GM18867 (cell line): ENCODE data around the gene CEP72.
A peak's percentile ranks its signal among the peaks of the same experiment; 100 is the strongest.

ENCODE experiments used
- ATAC-seq: cut with Tn5 transposase; IDR thresholded peaks from one replicate; pipeline ENCODE4 v1.9.1; 2021; ENCODE audit warnings: mild to moderate bottlenecking, moderate library complexity; ENCODE audit not compliant: unreplicated experiment

The CEP72 gene

DNA sequence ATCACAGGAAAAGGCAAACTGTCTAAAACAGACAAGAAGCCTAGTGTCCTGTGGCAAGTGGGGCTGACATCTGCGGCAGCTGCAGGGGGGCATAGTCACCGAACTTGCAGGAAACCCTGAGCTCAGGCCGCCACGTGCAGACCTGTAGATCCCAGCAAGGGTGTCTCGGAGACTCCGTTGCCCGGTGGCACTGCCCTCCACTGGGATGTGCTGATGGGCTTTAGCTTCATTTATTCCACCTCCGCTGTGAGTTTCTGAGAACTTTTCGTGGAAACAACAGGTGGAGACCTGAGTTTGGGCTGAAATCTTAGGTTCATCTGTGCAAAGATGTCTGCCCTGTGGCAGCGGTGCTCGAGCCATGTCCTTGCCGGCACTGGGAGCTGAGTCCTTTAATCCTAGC lies 22.1 kb downstream of the CEP72 start:
- ATAC-seq = no peak

DNA sequence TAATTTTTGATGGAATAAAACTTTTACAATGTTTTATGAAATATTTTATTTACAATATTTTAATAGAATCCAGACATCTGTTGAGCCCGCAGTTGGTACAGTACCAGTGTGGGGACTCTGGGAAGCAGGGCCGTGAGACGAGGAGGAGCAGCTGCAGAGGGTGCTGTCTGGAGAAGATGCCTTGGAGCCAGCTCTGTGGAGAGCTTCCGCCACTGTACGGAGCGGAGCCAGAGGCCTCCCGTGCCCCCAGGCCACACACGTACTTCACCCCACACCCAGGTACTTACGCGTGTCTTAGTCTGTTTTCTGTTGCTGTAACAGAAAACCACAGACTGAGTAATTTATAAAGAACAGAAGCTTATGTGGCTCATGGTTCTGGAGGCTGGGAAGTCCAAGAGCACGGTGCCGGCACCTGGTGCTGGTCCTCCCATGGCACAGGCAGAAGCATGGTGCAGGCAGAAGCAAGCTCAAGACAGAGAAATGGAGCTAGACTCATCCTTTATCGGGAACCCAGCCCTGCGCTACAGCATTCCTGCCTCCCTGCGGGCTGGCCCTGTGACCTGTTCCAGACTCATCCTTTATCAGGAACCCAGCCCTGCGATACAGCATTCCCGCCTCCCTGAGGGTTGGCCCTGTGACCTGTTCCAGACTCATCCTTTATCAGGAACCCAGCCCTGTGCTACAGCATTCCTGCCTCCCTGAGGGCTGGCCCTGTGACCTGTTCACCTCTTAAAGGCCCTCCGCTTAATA lies 23.3 kb downstream of the CEP72 start:
- ATAC-seq = no peak

GRCh38 chr5:636951-637350 lies 24.8 kb downstream of the CEP72 start:
- no peak for ATAC-seq

DNA sequence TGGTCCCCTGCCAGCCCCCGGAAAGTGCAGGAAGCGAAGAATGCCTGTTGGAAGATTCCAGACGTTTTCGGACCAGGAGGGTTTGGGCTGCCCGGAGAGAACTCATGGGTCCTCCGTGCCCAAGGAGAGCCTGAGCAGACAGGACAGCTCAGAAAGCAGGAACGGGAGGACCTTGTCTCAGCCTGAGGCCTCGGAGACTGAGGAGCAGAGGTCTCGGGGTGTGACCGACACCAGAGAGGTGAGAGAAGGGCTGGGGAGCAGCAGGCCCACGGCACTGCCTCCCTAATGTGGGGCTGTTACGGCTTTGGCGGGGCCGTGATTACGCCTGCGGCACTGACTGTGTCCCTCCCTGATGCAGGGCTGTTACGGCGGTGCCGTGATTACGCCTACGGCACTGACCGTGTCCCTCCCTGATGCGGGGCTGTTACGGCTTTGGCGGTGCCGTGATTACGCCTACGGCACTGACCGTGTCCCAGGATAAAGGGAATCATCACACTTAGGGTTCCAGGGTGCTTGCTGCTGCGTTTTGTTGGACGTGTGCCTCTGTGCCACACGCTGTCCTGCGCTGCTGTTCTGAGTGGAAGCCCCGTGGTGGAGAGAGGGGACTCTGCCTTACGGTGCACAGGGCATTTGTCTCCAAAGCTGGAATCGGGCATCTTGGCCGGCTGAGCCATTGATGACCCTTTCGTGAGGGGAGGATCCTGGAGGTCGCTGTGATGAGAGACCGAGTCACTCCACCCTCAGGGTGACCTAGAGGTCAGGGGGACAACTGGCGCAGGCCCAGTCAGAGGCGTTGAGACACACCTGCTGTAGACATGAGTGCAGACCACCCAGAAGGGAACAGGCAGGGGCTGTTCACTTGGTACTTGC lies 25.7 kb downstream of the CEP72 start:
- no peak for ATAC-seq

- ATAC-seq = no peak
Measured at GRCh38 chr5:638501-639252, 26.5 kb downstream of the CEP72 start.

- no peak for ATAC-seq
Measured at GRCh38 chr5:639253-639530, 27.1 kb downstream of the CEP72 start.

DNA sequence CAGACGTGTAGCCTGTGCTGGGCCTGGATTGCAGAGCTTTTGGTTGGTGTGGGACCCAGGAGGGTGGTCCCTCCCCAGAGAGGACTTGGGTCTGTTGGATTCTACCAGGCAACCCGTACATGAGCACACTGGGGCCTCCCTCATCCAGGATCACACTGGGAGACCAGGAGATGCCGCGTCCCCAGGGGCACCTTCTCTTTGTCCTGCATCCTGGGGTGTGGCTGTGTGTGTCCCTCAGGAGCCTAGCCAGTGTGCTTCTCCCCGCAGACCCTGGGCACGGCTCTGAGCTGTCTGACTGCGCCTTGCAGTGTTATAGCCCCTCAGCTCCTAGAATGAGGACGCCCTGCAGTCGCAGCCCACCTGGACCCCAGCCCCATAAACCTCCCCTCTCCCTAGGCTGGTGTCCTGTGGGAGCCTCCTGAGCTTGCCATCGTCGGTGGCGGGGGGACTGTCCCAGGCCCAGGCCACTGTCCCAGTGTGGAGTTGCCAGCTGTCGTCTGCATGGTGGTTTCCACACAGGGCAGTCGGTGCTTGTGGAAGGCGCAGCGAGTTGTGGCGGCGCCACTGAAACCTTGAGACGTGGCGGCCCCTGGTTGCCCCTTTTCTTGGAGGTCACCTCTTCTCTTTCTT lies 27.6 kb downstream of the CEP72 start:
- ATAC-seq = no peak

- no peak for ATAC-seq
Measured at GRCh38 chr5:640461-641330, 28.6 kb downstream of the CEP72 start.

GRCh38 chr5:641331-641765 lies 29.2 kb downstream of the CEP72 start:
- ATAC-seq = no peak

- no peak for ATAC-seq
Measured at GRCh38 chr5:642481-642880, 30.3 kb downstream of the CEP72 start.

- peak; percentile 37 for ATAC-seq
Measured at GRCh38 chr5:643351-643801, 31.2 kb downstream of the CEP72 start.

- peak; percentile 77 for ATAC-seq
Measured at GRCh38 chr5:643811-644271, 31.7 kb downstream of the CEP72 start.

DNA sequence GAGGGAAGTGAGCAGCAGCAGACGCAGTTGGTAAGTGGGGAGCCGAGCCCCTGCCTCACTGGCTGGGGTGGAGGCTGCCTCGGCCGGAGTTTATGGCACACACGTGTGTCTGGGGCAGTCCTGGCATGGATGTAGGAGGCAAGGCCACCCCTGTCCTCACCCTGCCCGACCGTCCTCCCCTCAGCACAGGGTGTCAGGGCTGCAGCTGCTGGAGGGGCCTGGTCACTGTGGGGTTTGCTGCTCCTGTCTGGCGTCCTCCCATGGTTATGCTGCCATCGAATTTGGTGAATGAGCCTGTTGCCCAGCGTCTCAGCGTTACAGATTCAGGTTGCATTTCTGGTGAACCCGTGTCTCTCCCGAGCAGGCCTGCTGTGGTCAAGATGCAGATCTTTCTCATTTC lies 32.4 kb downstream of the CEP72 start:
- ATAC-seq = no peak

DNA sequence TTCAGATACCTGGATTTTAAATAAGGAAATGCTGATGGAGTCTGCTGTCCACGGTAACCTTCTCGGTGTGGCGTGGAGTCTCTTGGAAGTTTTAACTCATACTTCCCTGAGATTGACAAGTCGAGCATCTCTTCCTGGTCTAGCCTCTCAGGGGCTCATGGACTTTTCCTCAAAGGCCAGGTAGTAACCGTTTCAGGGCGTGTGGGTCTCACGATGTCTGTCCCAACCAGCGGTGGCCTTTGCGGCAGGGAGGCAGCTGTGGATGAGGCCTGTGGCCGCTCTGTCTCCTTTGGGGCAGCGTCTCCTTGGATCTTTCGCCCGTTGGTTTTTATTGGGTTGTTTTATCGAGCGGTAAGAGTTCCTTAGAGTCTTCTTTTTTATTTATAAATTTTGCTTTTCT lies 32.8 kb downstream of the CEP72 start:
- no peak for ATAC-seq

DNA sequence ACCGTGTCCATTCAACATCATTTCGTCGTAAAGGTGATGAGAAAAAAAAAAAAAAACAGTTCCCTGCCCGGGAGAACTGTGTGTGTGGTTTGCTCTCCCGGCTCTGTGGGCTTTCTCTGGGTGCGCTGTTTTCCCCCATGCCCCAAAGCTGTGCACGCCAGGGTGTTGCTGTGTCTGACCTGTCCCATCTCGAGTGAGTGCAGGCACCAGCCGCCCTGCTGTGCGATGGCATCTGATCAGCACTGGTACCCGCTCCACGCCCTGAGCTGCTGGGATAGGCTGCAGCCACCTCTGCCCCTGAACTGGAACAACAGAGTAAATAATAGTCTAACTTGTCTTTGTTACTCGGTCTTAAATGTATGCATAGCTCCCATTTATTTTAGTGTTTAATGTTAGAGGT lies 33.3 kb downstream of the CEP72 start:
- ATAC-seq = no peak

GRCh38 chr5:646396-647201 lies 34.5 kb downstream of the CEP72 start:
- ATAC-seq = no peak

DNA sequence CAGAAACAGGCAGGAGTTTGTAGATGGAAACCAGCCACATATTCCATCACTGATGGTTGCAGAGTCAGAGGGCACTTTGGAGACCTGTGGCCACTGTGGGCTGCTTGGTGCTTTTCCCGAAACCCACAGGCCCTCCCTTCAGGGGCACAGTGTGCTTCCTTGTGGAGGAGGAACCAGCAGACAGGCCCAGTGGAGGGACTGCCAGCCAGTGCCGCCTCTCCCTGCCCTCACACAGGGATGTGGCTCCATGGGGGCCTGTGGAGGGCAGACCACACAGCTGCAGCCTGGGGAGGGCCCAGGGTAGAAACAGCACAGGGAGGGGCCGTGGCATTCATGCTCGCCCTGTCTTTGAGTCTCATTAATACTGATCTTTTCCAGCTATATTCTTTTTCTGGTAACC lies 35.2 kb downstream of the CEP72 start:
- no peak for ATAC-seq

DNA sequence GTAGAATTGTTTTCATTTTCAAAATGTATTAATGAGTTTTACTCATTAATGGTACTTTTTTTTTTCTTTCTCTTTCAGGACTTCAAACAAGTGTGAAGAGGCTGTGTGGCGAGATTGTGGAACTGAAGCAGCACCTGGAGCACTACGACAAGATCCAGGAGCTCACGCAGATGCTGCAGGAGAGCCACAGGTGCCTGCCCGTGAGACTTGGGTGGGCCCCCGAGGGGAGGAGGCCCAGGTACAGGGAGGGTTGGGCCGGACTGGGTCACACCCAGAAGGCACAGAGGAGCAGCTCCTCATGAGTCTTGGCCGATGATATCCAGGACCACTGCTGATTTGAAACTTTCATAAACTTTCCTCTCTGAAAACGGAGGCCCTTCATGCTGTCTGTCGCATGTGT lies 35.6 kb downstream of the CEP72 start:
- no peak for ATAC-seq

GRCh38 chr5:651296-652022 lies 39.3 kb downstream of the CEP72 start:
- ATAC-seq = no peak
